Dermis blood vessel endothelial cell (primary cell): ENCODE data around the gene STOML1. TPM values are rescaled to one million over a fixed set of nuclear protein-coding genes. Genes with fewer than 3 reads are reported as not detected.
A peak's percentile ranks its signal among the peaks of the same experiment; 100 is the strongest.
"Not testable (repeated sequence)": the region's sequence is repeated elsewhere in the genome, so short reads cannot be mapped to it uniquely, and the experiment has no call there.

Experiments
- DNase-seq: peaks from one replicate; pipeline ENCODE4 v3.0.0; 2010
- total RNA-seq: library from RNA; depleted of rRNA; stranded (reverse); fragments of >200 nt; gene quantifications from 2 replicates; pipeline ENCODE4 v1.2.3, GENCODE V29; 2014

Gene STOML1
- total RNA-seq, 1 donor from 2014 or later, result 19.9 TPM

DNA sequence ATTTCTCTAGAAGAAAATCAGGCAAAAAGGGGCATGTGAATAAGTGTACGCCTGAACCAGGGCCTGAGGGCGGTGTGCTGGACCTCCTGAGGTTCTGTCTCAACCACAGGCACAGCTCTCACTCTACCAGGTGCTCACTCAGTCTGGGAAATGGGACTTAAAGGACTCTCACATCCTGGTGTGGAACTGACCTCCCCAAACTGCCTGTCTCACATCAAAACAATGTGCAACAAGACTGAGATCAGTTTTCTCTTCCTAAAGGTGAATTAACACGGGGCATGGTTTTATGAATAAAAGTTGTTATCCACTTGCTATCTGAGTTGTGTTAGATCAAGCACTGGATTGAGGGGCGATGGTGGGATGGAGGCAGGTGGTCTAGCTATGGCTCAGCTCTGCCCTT is 4.8 kb downstream of the STOML1 start:
- DNase-seq, result no peak

- no peak for DNase-seq
Observed at GRCh38 chr15:73986776-73987056, 5.4 kb downstream of the STOML1 start.

- no peak for DNase-seq
Observed at GRCh38 chr15:73986055-73986775, 5.9 kb downstream of the STOML1 start.

GRCh38 chr15:73985101-73985873 is 6.8 kb downstream of the STOML1 start:
- DNase-seq, result no peak

- no peak for DNase-seq
Observed at GRCh38 chr15:73984208-73984979, 7.7 kb downstream of the STOML1 start.

DNA sequence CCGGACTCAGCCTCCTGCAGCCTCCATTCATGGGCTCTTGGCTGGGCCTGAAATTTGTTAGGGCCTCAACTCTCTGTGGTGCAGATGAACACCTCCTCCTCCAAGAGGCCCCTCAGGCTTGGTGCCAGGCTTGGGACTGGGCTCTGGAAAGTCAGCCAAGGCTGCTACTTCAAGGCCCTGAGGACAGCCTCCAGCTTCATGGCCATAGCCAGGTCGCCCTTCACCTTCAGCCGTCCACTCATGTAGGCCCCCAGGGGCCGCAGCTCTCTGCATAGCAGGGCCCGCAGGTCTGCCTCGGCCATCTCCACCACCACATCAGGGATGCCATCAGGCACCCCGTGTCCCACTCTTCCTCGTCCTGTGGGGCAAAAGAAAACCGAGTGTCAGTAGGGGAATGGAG is 8.3 kb downstream of the STOML1 start:
- DNase-seq, result no peak

DNA sequence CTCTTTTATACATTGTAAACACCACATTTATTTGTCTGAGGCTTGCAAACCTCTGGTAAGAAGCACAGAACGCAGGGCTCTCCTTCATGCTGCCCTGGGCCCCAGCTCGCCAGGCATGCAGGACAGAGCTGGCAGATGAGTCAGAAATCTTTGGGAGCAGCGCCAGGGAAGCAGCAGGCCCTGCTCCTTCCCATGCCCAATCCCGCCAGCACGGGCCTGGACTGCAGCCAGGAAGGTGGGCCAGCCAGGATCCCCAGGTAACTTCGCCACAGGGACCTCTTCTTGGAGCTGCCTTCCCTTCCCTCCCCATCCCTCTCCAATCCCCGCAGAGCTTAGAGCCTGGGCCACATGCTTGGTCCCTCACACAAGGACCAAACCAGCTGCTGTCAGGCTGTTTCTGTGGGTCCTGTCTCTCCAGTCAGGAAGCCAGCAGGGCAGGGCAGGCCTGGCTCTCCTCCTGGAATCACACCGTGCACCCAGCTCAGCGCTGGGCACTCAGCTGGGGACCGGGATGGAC is 8.8 kb downstream of the STOML1 start:
- peak; percentile 64 for DNase-seq

DNA sequence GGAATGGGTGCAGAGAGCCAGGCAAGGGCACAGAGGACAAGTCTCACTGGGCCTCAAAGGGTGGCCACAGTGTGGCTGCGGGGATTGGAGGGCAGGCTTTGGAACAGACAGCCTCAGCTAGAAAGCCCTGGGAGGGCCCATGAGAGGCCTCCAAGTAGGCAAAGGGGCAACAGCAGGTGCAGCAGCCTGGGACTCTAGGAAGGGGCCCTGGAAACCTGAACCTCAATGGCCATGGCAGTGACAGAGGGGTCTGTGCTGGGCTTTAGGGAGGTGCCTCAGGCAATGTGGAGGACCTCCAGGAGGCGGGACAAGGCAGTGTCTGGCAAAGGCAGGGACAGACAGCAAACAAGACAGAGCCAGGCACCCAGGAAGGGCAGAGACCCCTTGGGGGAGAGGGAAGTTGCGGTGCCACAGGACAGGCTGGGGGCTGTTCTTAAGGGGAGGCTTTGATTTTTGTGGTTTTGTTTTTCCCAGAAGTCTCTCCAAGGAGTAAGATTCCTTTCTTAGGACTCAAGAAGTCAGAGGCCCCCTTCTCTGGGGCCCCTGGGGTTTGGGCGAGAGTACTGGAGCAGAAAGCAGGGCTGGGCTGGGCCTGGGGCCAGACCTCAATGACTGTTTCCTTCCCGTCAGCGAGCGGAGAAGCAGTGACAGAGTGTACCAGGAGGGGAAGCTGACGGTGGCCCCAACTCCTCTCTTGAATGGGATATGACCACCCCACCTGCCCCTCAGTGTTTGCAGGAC is 9.7 kb downstream of the STOML1 start:
- peak; percentile 54 for DNase-seq

- DNase-seq, result no peak
Observed at GRCh38 chr15:73981761-73982221, 10.3 kb downstream of the STOML1 start.

DNA sequence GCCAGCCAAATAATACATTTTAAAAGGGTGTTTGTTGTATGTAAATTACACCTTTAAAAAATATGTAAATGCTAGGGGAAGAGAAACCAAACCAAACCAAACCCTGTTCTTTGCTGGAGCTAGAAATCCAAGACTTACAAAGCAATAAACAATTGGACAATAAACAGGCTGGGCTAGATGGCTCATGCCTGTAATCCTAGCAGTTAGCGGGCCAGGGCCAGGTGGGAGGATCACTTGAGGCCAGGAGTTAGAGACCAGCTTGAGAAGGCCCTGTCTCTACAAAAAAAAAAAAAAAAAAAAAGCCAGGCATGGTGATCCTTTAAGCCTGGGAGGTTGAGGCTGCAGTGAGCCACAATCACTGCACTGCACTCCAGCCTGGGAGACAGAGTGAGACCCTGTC is 12.5 kb downstream of the STOML1 start:
- no peak for DNase-seq

GRCh38 chr15:73978896-73979295 is 13.2 kb downstream of the STOML1 start:
- DNase-seq, result no peak

DNA sequence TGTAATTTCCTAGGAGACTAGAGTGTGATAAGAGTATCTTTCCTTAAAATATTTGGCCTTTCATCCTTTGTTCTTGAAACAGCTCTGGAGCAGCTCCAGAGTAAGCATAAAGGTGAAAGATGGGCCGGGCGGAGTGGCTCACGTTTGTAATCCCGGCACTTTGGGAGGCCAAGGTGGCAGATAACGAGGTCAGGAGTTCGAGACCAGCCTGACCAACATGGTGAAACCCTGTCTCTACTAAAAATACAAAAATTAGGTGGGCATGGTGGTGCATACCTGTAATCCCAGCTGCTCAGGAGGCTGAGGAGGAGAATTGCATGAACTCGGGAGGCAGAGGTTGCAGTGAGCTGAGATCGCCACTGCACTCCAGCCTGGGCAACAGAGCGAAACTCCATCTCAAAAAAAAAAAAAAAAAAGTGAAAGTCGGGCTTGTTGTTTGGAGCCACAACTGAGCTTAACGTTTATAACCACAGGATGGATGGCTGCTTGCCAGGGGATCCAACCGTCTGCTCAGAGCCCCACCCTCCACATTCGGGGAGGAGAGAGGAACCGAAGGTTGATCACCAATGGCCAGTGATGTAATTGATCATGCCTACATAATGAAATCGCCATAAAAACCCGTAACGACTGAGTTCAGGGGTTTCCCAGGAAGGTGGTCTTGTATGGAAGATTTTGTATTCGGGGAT is 16.5 kb downstream of the STOML1 start:
- DNase-seq, result not testable (repeated sequence)

GRCh38 chr15:73973683-73974200 is 18.4 kb downstream of the STOML1 start:
- DNase-seq, result not testable (repeated sequence)

DNA sequence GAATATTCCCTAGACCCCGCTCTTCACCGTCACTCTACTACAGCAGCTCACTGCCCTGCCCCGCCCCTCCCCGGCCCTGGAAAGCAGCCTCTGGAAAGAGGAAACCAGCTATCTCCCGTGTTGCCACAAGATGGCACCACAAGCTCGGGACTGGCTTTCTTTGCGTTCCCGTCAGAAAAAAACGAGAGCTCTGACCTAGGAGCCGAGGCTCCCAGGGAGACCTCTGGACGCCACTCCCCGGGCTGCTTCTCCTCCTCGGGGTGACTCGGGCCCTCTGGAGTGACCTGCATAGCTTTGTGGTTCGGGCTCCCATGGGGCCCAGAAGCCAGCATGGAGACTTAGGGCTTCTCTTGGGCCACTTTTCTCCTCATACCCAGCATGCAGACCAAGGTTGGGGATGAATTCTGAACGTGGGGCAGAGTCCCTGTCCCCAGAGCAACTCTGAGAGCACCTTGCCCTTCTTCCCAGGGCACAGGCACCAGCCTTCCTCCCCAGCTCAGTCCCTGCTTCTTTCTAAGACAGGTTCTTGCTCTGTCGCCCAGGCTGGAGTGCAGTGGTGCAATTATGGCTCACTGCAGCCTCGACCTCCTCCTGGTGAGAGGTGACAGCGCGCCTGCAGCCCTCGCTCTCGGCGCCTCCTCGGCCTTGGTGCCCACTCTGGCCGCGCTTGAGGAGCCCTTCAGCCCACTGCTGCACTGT is 19.0 kb downstream of the STOML1 start:
- DNase-seq, result peak; percentile 89

DNA sequence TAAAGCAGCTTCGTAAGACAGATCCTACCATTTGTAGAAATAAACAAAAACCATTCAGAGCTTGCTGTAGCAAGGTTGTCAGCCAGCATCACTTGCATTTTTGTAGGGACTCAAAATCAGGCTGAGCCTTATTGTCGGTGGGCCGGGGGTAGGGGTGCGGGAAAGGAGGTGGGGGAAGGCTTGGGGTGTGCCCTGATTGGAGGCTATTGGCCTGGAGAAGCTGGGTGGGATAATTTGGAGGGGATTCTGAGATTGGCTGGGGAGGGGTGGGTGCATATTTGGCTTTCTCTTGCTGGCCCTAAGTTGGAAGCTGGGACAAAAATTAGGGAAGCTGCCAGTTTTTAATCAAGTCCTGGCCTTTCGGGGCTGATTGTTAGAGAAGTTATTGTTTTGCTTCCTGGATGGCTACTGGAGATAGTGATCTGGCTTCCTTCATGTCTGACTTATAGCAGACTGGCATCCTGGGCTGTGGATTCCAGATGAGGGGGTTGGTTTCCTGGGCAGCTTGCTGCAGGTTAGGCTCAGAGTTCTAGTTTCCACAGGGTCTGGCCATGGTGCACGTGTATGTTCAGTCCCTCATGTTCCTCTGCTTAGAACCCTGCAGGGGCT is 22.8 kb downstream of the STOML1 start:
- no peak for DNase-seq

DNA sequence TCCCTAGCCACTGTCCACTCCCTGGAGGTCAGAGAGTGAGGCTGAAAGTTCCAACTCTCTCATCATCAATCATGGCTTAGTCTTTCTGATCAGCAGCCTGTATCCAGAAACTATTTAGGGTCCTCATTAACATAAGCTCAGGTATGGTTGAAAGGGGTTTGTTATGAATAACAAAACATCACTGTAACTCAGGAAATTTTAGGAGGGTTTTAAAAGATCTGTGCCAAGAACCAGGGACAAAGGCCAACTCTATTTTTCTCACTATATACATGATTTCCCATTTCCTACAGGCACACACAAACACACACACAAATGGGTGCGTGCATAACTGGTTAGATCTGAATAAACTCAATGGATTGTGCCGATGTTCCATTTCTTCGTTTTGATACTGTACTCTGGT is 23.6 kb downstream of the STOML1 start:
- no peak for DNase-seq

- DNase-seq, result no peak
Observed at GRCh38 chr15:73965758-73966113, 26.4 kb downstream of the STOML1 start.

GRCh38 chr15:73965094-73965757 is 26.9 kb downstream of the STOML1 start:
- no peak for DNase-seq

DNA sequence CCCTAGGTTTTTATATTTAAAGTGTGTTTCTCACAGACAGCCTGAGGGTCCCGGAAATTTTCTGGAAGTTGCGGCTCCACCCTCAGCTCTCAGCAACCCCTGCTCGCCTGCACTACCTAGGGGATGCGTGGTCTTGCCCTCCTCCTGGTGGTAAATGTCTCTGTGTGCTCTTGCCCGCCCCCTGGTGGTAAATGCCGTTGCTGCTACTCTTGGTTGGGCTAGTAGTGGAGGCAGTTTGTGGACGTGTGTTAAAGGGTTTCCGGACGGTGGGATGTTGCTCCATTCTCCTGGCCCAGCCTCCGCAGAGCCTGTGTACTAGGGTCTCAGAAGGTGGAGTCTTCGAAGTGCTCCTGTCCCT is 27.4 kb downstream of the STOML1 start:
- DNase-seq, result peak; percentile 89

DNA sequence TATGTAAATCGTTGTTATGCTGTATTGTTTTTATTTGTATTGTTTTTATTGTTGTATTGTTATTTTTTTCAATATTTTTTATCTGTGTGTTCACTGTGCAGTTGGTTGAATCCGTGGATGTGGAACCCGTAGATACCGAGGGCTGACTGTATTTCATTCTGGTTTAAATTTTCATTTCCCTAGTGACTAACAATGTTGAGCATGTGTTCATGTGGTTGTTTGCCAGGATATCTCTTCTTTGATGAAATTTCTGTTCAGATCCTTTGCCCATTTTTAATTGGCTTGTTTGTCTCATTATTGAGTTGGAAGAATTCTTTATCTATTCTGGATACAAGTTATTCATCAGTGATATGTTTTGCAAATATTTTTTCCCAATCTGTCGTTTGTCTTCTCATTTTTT is 29.7 kb downstream of the STOML1 start:
- DNase-seq, result no peak
